Hematopoietic multipotent progenitor cell treated with erythropoietin and hydrocortisone succinate and interleukin-3 and kit ligand, for 6 days (in vitro differentiated cells): ENCODE data around the gene F2R.

ENCODE experiments used
- DNase-seq: peaks from one replicate; pipeline ENCODE4 v3.0.0-alpha.2; 2015

F2R gene

GRCh38 chr5:76690704-76691466, 25.0 kb upstream of the F2R start:
- DNase-seq = no peak

DNA sequence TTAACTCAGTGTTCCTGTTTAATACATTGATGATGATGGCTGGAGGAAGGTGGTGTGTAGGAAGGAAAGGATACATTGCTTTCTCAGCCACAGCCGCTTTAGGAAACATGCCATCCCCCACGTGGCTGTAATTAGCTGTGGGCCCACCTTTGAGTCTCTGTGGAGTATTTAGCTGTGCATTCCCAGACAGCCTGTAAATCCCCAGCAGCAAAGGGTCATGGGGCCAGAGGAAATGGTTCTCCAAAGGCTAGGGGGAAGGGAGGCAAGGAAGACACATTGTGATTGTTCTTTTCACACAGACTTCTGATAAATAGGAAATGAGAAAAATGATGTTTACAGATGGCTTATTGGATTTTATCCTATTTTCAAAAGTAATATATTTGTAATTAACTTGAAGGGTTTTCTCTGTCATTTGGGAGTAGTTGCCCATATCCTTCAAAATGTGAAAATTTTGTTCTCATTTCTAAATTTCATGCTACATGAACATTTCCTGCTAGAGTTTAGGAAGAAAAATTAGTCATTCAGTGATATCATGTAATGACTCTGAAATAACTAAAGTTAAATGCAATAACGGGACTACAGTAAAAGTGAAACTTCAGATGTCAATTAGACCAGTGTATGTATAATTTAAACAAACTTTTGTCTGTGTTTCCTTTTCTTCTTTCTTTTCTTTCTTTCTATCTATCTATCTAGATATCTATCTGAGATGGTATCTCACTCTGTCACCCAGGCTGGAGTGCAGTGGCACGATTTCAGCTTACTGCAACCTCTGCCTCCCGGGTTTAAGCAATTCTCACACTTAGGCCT, 24.3 kb upstream of the F2R start:
- no peak for DNase-seq

- no peak for DNase-seq
Observed at GRCh38 chr5:76692274-76692540, 23.7 kb upstream of the F2R start.

DNA sequence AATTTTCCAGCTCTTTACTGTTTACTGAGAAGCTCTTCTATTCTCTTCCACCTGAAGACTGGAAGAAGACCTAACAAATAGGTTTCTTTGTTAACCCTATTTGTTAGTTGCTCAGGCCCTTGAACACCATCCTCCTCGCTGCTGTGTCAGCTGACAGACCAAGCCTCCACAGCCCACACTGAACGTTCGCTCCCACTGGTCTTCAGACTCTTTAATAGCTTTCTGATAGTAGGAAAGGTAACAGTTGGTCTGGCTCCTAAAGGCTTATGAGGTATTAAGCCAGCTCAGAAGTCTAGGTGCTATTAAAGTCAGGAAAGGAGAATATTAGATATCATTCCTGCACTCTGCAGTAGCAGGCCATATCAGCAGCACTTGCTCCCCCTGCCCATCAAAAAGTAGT, 23.3 kb upstream of the F2R start:
- DNase-seq = no peak

DNA sequence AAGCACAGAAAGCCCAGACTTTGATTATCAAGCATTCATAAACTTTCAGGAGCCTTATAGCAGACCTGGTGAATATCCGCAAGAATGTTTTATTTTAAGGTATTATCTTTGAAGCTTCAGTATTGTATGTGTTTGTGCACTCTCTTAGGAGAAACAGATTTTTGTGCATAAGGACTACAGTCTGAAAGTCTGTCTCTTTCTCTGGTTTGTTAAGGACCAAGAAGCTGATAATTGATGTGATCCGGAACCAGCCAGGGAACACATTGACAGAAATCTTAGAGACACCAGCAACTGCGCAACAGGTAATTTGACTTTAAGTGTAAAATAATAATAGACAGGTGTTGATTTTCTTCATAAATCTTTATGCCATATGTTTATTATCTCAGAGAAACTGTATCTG, 22.8 kb upstream of the F2R start:
- DNase-seq = no peak

- no peak for DNase-seq
Observed at GRCh38 chr5:76694317-76694716, 21.6 kb upstream of the F2R start.

DNA sequence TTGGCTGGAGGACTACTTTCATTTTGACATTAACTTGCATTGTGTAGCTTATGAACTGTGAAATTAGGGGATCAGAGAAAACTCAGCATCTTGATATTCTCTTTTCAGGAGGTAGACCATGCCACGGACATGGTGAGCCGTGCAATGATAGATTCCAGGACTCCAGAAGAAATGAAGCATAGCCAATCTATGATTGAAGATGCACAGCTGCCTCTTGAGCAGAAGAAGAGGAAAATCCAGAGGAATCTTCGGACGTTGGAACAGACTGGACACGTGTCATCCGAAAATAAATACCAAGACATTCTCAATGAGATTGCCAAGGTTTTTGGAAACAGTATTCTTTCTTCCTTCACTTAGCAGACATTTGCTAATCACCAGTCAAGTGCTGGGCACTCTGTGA, 20.6 kb upstream of the F2R start:
- no peak for DNase-seq

GRCh38 chr5:76696251-76696650, 19.7 kb upstream of the F2R start:
- DNase-seq = peak; percentile 49

GRCh38 chr5:76697670-76698069, 18.3 kb upstream of the F2R start:
- DNase-seq = peak; percentile 19

DNA sequence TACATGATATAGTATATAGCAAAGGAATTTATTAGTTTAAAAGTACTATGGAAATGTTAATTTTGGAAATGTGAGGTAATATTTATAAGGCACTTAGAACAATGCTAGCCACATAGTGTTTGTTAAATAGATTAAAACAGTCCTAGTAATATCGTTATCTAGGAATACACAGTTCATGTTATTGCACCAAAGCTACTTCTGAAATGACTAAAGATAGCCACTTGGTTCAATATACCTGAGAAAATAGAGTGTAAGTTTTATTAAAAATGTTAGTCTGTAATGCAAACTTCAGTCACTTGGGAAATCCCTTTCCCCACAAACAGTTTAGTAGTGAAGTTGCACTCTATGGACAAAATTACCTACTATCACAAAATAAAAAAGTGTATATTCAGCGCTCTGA, 15.4 kb upstream of the F2R start:
- no peak for DNase-seq

DNA sequence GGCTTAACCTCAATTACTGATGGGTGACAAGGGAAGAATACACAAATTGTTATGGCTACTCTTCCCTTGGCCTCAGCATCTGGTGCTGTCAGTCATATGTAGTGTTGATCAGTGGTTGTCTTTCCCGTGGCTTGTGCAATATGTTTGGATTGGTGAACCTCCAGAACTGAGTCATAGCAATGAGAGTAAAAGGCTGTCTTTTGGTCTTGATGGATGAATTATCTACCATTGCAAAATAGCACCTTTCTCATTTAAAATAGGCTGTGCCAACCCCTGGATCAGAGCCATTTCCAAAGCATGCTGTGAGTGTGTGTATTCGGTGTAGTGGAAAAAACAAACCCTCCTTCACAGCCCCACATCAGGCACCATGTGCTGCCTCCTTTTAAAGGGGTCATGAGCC, 14.6 kb upstream of the F2R start:
- no peak for DNase-seq

- DNase-seq = no peak
Observed at GRCh38 chr5:76703707-76704106, 12.2 kb upstream of the F2R start.

DNA sequence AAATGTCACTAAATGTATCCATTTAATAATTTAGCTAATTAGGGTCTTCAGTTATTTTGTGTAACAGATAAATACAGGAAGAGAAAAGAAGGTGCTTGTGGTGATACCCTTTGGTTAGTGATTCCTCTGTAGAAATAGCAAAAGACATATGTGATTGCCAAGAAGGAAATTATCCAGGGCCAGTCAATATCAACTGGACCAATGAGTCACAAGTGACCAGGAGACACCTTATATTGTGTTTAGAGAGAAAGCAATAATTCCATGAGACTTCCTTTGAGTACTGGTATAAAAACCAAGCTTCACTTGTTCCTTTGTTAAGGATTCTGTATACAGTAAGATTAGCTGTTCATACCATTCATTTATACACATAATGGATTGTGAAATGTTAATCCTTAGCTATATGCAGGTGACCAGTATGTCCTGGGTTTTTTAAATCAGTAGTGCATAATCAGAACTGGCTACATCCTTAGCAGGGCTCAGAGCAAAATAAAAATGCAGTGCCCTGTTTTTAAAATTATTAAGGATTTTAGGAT, 11.7 kb upstream of the F2R start:
- no peak for DNase-seq

- peak; percentile 17 for DNase-seq
Observed at GRCh38 chr5:76705574-76705973, 10.4 kb upstream of the F2R start.

DNA sequence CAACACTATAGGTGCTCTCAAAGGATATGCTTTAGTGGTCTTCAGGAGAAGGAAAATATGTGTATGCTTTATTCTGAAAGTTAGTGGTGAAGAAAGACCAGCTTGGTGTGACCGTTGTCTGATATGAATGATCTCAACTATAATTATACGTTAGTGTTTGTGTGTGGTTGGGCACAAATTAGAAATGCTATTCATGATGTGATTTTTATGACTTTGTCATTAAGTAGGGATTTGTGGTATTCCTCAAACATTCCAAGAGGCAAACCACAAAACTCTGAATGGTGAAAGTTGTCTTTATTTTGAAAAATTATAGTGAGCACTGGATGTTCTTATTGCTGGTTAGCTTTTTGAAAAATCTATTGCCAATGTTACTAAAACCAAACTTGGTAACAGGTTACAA, 6.2 kb upstream of the F2R start:
- DNase-seq = no peak

GRCh38 chr5:76710991-76711390, 4.9 kb upstream of the F2R start:
- no peak for DNase-seq

DNA sequence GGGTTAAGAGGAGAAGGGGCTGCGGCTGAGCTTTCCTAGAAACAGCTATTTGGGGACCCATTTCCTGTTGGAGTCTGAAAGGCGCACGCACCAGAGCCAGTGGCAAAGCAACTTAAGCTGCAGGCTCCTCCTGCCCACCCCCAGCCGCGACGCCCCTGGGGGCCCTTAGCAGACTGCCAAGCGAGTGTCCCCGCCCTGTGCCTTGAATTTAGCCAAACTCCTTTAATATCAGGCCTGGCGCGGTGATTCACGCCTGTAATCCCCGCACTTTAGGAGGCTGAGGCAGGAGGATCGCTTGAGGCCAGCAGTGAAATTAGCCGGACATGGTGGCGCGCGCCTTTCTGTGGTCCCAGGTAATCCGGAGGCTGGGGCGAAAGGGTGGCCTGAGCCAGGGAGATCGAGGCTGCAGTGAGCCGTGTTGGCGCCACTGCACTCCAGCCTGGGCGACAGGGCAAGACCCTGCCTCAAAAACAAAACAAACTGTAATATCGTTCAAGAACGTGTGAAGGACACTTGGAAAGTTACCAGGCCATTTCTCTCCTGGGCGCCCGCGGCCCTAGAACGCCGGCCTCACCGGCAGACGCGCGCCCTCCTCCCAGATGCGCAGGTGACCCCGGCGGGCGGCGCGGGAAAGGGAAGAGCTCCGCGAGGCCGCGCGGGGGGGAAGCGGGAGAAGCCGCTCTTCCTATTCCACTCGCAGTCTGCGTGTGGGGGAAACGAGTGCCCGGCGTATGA, 1.0 kb upstream of the F2R start:
- DNase-seq = peak; percentile 52

DNA sequence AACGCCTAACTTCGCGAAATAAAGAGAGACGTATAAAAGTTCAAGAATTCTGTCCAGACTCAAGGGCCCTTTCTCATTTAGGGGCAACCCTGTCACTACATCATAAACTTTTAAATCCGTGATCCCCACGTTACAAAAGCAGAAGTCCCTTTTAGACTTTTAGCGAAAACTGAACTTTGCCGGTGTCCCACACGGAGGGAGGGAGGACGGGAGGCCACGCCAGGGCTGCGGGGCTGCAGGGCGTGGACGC, 515 bp upstream of the F2R start:
- peak; percentile 59 for DNase-seq

- peak; percentile 67 for DNase-seq
Observed at GRCh38 chr5:76716456-76717157, 681 bp downstream of the F2R start.

DNA sequence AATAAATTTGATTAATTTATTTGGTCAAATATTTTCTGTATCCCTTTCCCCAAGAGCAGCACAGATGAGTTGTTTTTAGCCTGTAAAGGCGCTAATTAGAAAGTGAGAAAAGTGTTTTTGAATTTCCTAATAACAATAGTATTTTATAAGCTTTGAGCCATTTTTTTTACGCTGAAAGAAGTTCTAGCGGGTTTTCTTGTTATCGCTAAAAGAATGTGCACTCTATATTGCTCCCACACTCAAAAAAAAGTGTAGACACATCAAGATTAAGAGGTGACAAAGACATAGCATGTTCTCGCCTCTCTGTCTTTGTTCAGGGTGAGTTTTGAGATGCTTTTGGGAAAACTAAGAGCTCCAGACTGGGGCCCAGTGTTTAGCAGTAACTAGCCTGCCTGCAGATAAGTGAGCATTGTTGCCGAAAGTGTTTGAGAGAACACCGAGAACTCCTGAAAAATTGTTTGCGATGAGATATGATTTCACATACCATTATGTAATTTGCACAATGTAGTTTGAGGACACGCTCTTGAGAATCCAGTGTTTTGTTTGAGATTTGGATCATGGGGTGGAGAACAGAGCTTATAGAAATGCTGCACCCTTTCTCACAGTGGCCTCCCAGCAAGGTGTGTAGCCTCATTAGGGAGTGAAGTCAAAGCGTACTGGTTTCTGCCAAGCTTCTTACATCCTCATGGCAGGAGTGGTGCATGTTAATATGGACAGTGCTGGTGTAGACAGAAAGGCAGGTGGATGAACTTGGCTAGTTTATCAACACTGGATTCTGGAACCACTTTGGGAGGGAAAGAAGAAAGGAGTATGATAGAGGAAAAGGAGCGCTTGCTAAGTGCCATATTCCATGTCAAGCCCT, 1.5 kb downstream of the F2R start:
- DNase-seq = peak; percentile 41

- no peak for DNase-seq
Observed at GRCh38 chr5:76718381-76718832, 2.5 kb downstream of the F2R start.

DNA sequence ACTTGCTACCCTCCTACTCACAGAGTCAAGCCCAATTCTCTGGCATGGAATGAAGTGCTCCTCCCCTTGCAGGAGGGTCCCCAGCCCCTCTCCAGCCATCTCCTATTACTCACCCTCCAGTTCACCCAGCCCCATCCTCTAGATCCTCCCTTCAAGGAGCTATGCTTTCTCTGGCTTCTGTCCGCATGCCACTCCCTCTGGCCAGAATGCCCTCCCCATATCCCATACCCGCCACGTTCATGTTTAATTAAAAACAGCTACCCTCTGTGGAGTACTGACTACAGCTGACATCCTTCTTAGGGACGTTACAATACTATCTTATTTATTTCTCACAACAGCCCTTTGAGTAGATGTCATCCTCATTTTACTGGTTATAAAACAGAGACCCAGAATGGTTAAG, 3.0 kb downstream of the F2R start:
- no peak for DNase-seq
